Colonic mucosa (tissue), 4 donors: ENCODE measurements around the gene UQCRQ. TPM values are rescaled to one million over a fixed set of nuclear protein-coding genes. Genes with fewer than 3 reads are reported as not detected.

Experiments
- DNase-seq: peaks from one replicate; pipeline ENCODE4 v3.0.0-alpha.2; 2020
- H3K27ac ChIP-seq: fragments of 200-600 bp; one replicate; pipeline ENCODE4 v1.8.0; 2021
- H3K27me3 ChIP-seq: fragments of 200-600 bp; one replicate; pipeline ENCODE4 v1.8.0; 2021
- H3K36me3 ChIP-seq: fragments of 200-600 bp; one replicate; pipeline ENCODE4 v1.8.0; 2021
- H3K4me1 ChIP-seq: fragments of 200-600 bp; one replicate; pipeline ENCODE4 v1.8.0; 2021; ENCODE audit warnings: mild to moderate bottlenecking
- H3K4me3 ChIP-seq: fragments of 200-600 bp; one replicate; pipeline ENCODE4 v1.8.0; 2021
- H3K9ac ChIP-seq, 2 donors: one replicate each; pipeline ENCODE4 v1.7.0; 2013; ENCODE audit warnings: control low read depth in 2 of 2, low read depth in 2 of 2, low read length in 2 of 2
- H3K9me3 ChIP-seq: fragments of 200-600 bp; one replicate; pipeline ENCODE4 v1.8.0; 2021
- CTCF ChIP-seq: fragments of 200-600 bp; IDR thresholded peaks from one replicate; pipeline ENCODE4 v1.8.0; 2022; ENCODE audit warnings: antibody characterized with exemption, mild to moderate bottlenecking
- intact Hi-C: fragments of 100-400 bp; cut with DNase I; formaldehyde crosslinking; loops from one replicate; pipeline ENCODE4 v1.14.1; 2022
- total RNA-seq, 2 donors: library from RNA; stranded (reverse); fragmentation: NEBNext Ultra II Directional in 1 of 2; extraction: Animal tissue kit (Norgen Biotek cat#: 25700) in 1 of 2; gene quantifications; one replicate each; pipeline ENCODE4 v1.2.1, GENCODE V29; 2021
- donor health status: healthy.
- donor health status: DM: no; HTN: no; CAD: no.
- donor health status: DM: no; HTN: no; CAD: no.

The UQCRQ gene
- total RNA-seq, 2 donors from 2014 or later: 885 to 920 TPM

- H3K27ac ChIP-seq: no peak overlapping the region
- H3K36me3 ChIP-seq: no peaks in the 10 kb centered on the region
- TF ChIP-seq CTCF: no peak
- no peak for DNase-seq
- no peak overlapping the region for H3K4me3 ChIP-seq
- H3K9ac ChIP-seq: no peak overlapping the region
- no peaks in the 10 kb centered on the region for H3K27me3 ChIP-seq
- H3K4me1 ChIP-seq: no peaks in the 10 kb centered on the region
- intact Hi-C loops: no loop called here
- no peaks in the 10 kb centered on the region for H3K9me3 ChIP-seq
Observed at GRCh38 chr5:132916086-132916485, 49.6 kb downstream of the UQCRQ start.

Other genes with a start within 250 kb of the UQCRQ start
- gene IL13, start 208.5 kb upstream of the UQCRQ start, total RNA-seq: not detected
- not detected for gene IL4, start 192.7 kb upstream of the UQCRQ start, total RNA-seq
- gene KIF3A, start 129.1 kb upstream of the UQCRQ start, total RNA-seq: 1 to 10 TPM; 4.0 to 5.2 TPM
- 10 to 100 TPM in 1 of 2 donors, 1 to 10 TPM in 1; 7.1 to 22.9 TPM for gene CCNI2, start 119.2 kb upstream of the UQCRQ start, total RNA-seq
- gene SEPTIN8, start 89.4 kb upstream of the UQCRQ start, total RNA-seq: 10 to 100 TPM; 57.6 to 84.2 TPM
- 10 to 100 TPM; 12.4 to 30.7 TPM for gene SOWAHA, start 53.3 kb upstream of the UQCRQ start, total RNA-seq
- 10 to 100 TPM; 36.9 to 64.1 TPM for gene SHROOM1, start 36.0 kb upstream of the UQCRQ start, total RNA-seq
- gene GDF9, start 173 bp upstream of the UQCRQ start, total RNA-seq: under 1 TPM; 0.64 to 0.69 TPM
- 1 to 10 TPM; 3.6 to 7.7 TPM for gene LEAP2, start 7.0 kb downstream of the UQCRQ start, total RNA-seq
- 10 to 100 TPM; 42.4 to 75.2 TPM for gene AFF4, start 97.0 kb downstream of the UQCRQ start, total RNA-seq
- 10 to 100 TPM; 24.2 to 31.9 TPM for gene ZCCHC10, start 159.9 kb downstream of the UQCRQ start, total RNA-seq
- gene HSPA4, start 185.4 kb downstream of the UQCRQ start, total RNA-seq: 100 to 1,000 TPM in 1 of 2 donors, 10 to 100 TPM in 1; 91.2 to 132 TPM